Breast epithelium (tissue), 4 donors: ENCODE results near the gene COL23A1. TPM values are rescaled to one million over a fixed set of nuclear protein-coding genes. Genes with fewer than 3 reads are reported as not detected.

Experiments used
- DNase-seq, 2 donors: peaks; one replicate each; pipeline ENCODE4 v3.0.0-alpha.2; 2019; ENCODE audit warnings: low spot score in 2 of 2
- H3K27ac ChIP-seq, 2 donors: fragments of 200-600 bp; sonication (generic) in 1 of 2; one replicate each; pipeline ENCODE4 v1.5.1; 2016 to 2019; ENCODE audit warnings: mild to moderate bottlenecking in 1 of 2
- H3K27me3 ChIP-seq, 2 donors: fragments of 200-600 bp; sonication (generic) in 1 of 2; one replicate each; pipeline versions ENCODE4 v1.5.1 to v1.6.0; 2017 to 2019; ENCODE audit warnings: control low read depth in 1 of 2, mild to moderate bottlenecking in 1 of 2
- H3K36me3 ChIP-seq: fragments of 200-600 bp; one replicate; pipeline ENCODE4 v1.5.1; 2019
- H3K4me1 ChIP-seq, 2 donors: fragments of 200-600 bp; sonication (generic); one replicate each; pipeline ENCODE4 v1.5.1; 2016 to 2019; ENCODE audit warnings: control low read depth in 1 of 2
- H3K4me3 ChIP-seq, 3 donors: fragments of 200-600 bp; sonication (generic); 1 replicate in 2 of 3; 2 replicates in 1 of 3; pipeline ENCODE4 v1.5.1; 2016 to 2019; ENCODE audit warnings: mild to moderate bottlenecking in 3 of 3, moderate library complexity in 2 of 3
- H3K9me3 ChIP-seq, 2 donors: fragments of 200-600 bp; sonication (generic) in 1 of 2; one replicate each; pipeline ENCODE4 v1.5.1; 2016 to 2019; ENCODE audit warnings: control low read depth in 1 of 2
- CTCF ChIP-seq, 3 donors: fragments of 450-650 bp; IDR thresholded peaks; one replicate each; pipeline ENCODE4 v1.5.1; 2016 to 2017; ENCODE audit warnings: antibody characterized with exemption in 3 of 3, mild to moderate bottlenecking in 3 of 3, moderate library complexity in 3 of 3
- POLR2A ChIP-seq: fragments of 450-650 bp; IDR thresholded peaks from one replicate; pipeline ENCODE4 v1.6.1; 2016; ENCODE audit warnings: antibody characterized with exemption, mild to moderate bottlenecking, moderate library complexity
- POLR2AphosphoS5 ChIP-seq, 3 donors: sonication (generic); formaldehyde crosslinking; IDR thresholded peaks; one replicate each; pipeline ENCODE4 v1.6.1; 2017; ENCODE audit warnings: antibody characterized with exemption in 3 of 3
- intact Hi-C: fragments of 100-400 bp; cut with DNase I; formaldehyde crosslinking; loops from one replicate; pipeline ENCODE4 v1.15.1; 2023; ENCODE audit warnings: low total_unique reads
- total RNA-seq, 3 donors: library from RNA; depleted of rRNA; stranded (reverse); fragments of >200 nt; gene quantifications; one replicate each; pipeline ENCODE4 v1.1.0, GENCODE V29; 2016

The COL23A1 gene
- total RNA-seq, 3 donors from 2014 or later, result 0.32 to 3.3 (median 2.6) TPM

- intact Hi-C loops, result no loop called here
- no peak overlapping the region for H3K4me3 ChIP-seq
- H3K4me1 ChIP-seq, result no peaks in the 10 kb centered on the region
- TF ChIP-seq POLR2A, result no peak
- TF ChIP-seq POLR2AphosphoS5 (IDR thresholded peaks at IDR 0.05), result no peak
- TF ChIP-seq CTCF (IDR thresholded peaks at IDR 0.05), result no peak
- H3K9me3 ChIP-seq, result no peaks in the 10 kb centered on the region
- no peak overlapping the region for H3K27ac ChIP-seq
- no peaks in the 10 kb centered on the region for H3K36me3 ChIP-seq
- no peak for DNase-seq
- H3K27me3 ChIP-seq, result no peaks in the 10 kb centered on the region
Observed at GRCh38 chr5:178547753-178548415, 42.3 kb downstream of the COL23A1 start.

- intact Hi-C loops, result no loop called here
- no peak overlapping the region for H3K27ac ChIP-seq
- H3K4me3 ChIP-seq, result no peak overlapping the region
- no peaks in the 10 kb centered on the region for H3K4me1 ChIP-seq
- TF ChIP-seq POLR2AphosphoS5 (IDR thresholded peaks at IDR 0.05) (no peak), POLR2A (no peak), CTCF (IDR thresholded peaks at IDR 0.05) (no peak)
- H3K36me3 ChIP-seq, result no peaks in the 10 kb centered on the region
- DNase-seq, result no peak
- no peaks in the 10 kb centered on the region for H3K27me3 ChIP-seq
- H3K9me3 ChIP-seq, result no peaks in the 10 kb centered on the region
Observed at GRCh38 chr5:178547052-178547666, 43.0 kb downstream of the COL23A1 start.

- DNase-seq, result no peak
Observed at GRCh38 chr5:178546675-178547033, 43.5 kb downstream of the COL23A1 start.

GRCh38 chr5:178545941-178546674 is 44.1 kb downstream of the COL23A1 start:
- Histone ChIP-seq H3K4me3 (no peak overlapping the region), H3K27ac (no peak overlapping the region), H3K4me1 (no peaks in the 10 kb centered on the region), H3K36me3 (no peaks in the 10 kb centered on the region), H3K27me3 (no peaks in the 10 kb centered on the region), H3K9me3 (no peaks in the 10 kb centered on the region)
- no peak for DNase-seq
- intact Hi-C loops, result no loop called here
- TF ChIP-seq CTCF (IDR thresholded peaks at IDR 0.05) (no peak), POLR2A (no peak), POLR2AphosphoS5 (IDR thresholded peaks at IDR 0.05) (no peak)

More at GRCh38 chr5:178546675-178547033, 43.5 kb downstream of the COL23A1 start:
- Histone ChIP-seq H3K4me3 (no peak overlapping the region), H3K27ac (no peak overlapping the region), H3K27me3 (no peaks in the 10 kb centered on the region), H3K4me1 (no peaks in the 10 kb centered on the region), H3K9me3 (no peaks in the 10 kb centered on the region), H3K36me3 (no peaks in the 10 kb centered on the region)
- TF ChIP-seq POLR2A (no peak), POLR2AphosphoS5 (IDR thresholded peaks at IDR 0.05) (no peak), CTCF (IDR thresholded peaks at IDR 0.05) (no peak)
- intact Hi-C loops, result no loop called here

- Histone ChIP-seq H3K36me3 (no peaks in the 10 kb centered on the region), H3K4me3 (no peak overlapping the region), H3K27me3 (no peaks in the 10 kb centered on the region), H3K27ac (no peak overlapping the region), H3K4me1 (no peaks in the 10 kb centered on the region), H3K9me3 (no peaks in the 10 kb centered on the region)
- no peak for DNase-seq
- TF ChIP-seq POLR2A (no peak), POLR2AphosphoS5 (IDR thresholded peaks at IDR 0.05) (no peak), CTCF (IDR thresholded peaks at IDR 0.05) (no peak)
- intact Hi-C loops, result no loop called here
Observed at GRCh38 chr5:178545176-178545575, 45.0 kb downstream of the COL23A1 start.
